SK-N-SH treated with all-trans-retinoic acid at 6 μM for 48 hours (cell line): Measurements from ENCODE around the gene OCLN.
"Not testable (repeated sequence)": the region's sequence is repeated elsewhere in the genome, so short reads cannot be mapped to it uniquely, and the experiment has no call there.

Source experiments
- ATAC-seq: fragments of 200-7000 bp; cut with Tn5 transposase; 3 replicates; pipeline ENCODE4 v1.9.1; 2020; ENCODE audit warnings: mild to moderate bottlenecking, moderate library complexity
- BACH2 ChIP-seq: fragments of 250-450 bp; sonication (Bioruptor Pico); IDR thresholded peaks from 2 replicates; pipeline ENCODE4 v1.9.0; 2021; ENCODE audit warnings: mild to moderate bottlenecking, borderline replicate concordance
- CSDC2 ChIP-seq: fragments of 250-450 bp; sonication (Bioruptor Pico); IDR thresholded peaks from 2 replicates; pipeline ENCODE4 v1.5.0; 2020; ENCODE audit warnings: mild to moderate bottlenecking, moderate library complexity
- ESRRG ChIP-seq: fragments of 250-450 bp; sonication (Bioruptor Pico); IDR thresholded peaks from 2 replicates; pipeline ENCODE4 v1.6.1; 2021; ENCODE audit warnings: mild to moderate bottlenecking
- GLIS3 ChIP-seq: fragments of 250-450 bp; sonication (Bioruptor Pico); IDR thresholded peaks from 2 replicates; pipeline ENCODE4 v1.5.0; 2020; ENCODE audit warnings: mild to moderate bottlenecking, moderate library complexity
- ISL1 ChIP-seq: fragments of 250-450 bp; sonication (Bioruptor Pico); IDR thresholded peaks from 2 replicates; pipeline ENCODE4 v2.1.2; 2022; ENCODE audit warnings: mild to moderate bottlenecking, moderate library complexity
- OSR1 ChIP-seq: fragments of 250-450 bp; sonication (Bioruptor Pico); IDR thresholded peaks from 2 replicates; pipeline ENCODE4 v1.8.0; 2022; ENCODE audit warnings: moderate library complexity, mild to moderate bottlenecking, inconsistent platforms
- PPARA ChIP-seq: fragments of 250-450 bp; sonication (Bioruptor Pico); IDR thresholded peaks from 2 replicates; pipeline ENCODE4 v1.5.0; 2020; ENCODE audit warnings: mild to moderate bottlenecking, borderline replicate concordance
- TCF4 ChIP-seq: fragments of 250-450 bp; sonication (Bioruptor Pico); IDR thresholded peaks from 2 replicates; pipeline ENCODE4 v1.8.0; 2021; ENCODE audit warnings: mild to moderate bottlenecking, moderate library complexity, borderline replicate concordance
- TOX ChIP-seq: fragments of 250-450 bp; sonication (Bioruptor Pico); IDR thresholded peaks from 2 replicates; pipeline ENCODE4 v1.8.0; 2021; ENCODE audit warnings: mild to moderate bottlenecking, moderate library complexity, borderline replicate concordance
- ZC3H10 ChIP-seq: fragments of 250-450 bp; sonication (Bioruptor Pico); IDR thresholded peaks from 2 replicates; pipeline ENCODE4 v1.5.1; 2021; ENCODE audit warnings: mild to moderate bottlenecking, moderate library complexity
- ZFP3 ChIP-seq: fragments of 250-450 bp; sonication (Bioruptor Pico); IDR thresholded peaks from 2 replicates; pipeline ENCODE4 v1.5.0; 2020; ENCODE audit warnings: mild to moderate bottlenecking, moderate library complexity
- ZFP30 ChIP-seq: fragments of 450-650 bp; formaldehyde crosslinking; IDR thresholded peaks from 2 replicates; pipeline ENCODE4 v1.5.0; 2022; ENCODE audit warnings: mild to moderate bottlenecking, moderate library complexity
- ZNF565 ChIP-seq: fragments of 450-650 bp; formaldehyde crosslinking; conservative IDR thresholded peaks from 2 replicates; pipeline ENCODE4 v1.5.0; 2020; ENCODE audit warnings: low read depth, mild to moderate bottlenecking, moderate library complexity
- ZNF70 ChIP-seq: fragments of 450-650 bp; formaldehyde crosslinking; IDR thresholded peaks from 2 replicates; pipeline ENCODE4 v1.5.0; 2020; ENCODE audit warnings: mild to moderate bottlenecking, moderate library complexity
- ZNF8 ChIP-seq: fragments of 450-650 bp; formaldehyde crosslinking; IDR thresholded peaks from 2 replicates; pipeline ENCODE4 v1.5.0; 2020; ENCODE audit warnings: mild to moderate bottlenecking, moderate library complexity
- TF ChIP-seq, protein P1 (sequence below): fragments of 250-450 bp; sonication (Bioruptor Pico); IDR thresholded peaks from 2 replicates; pipeline ENCODE4 v1.5.1; 2021; ENCODE audit warnings: mild to moderate bottlenecking, moderate library complexity
- TF ChIP-seq, protein P2 (sequence below): fragments of 250-450 bp; sonication (Bioruptor Pico); IDR thresholded peaks from 2 replicates; pipeline ENCODE4 v1.5.0; 2020; ENCODE audit warnings: mild to moderate bottlenecking, moderate library complexity
- TF ChIP-seq, protein P3 (sequence below): fragments of 250-450 bp; sonication (Bioruptor Pico); IDR thresholded peaks from 2 replicates; pipeline ENCODE4 v1.8.0; 2021; ENCODE audit warnings: low read depth, mild to moderate bottlenecking, moderate library complexity, borderline replicate concordance
- TF ChIP-seq, protein P4 (sequence below): fragments of 250-450 bp; sonication (Bioruptor Pico); IDR thresholded peaks from 2 replicates; pipeline ENCODE4 v1.8.0; 2020; ENCODE audit warnings: mild to moderate bottlenecking, moderate library complexity, borderline replicate concordance
- TF ChIP-seq, protein P5 (sequence below): fragments of 250-450 bp; sonication (Bioruptor Pico); IDR thresholded peaks from 2 replicates; pipeline ENCODE4 v1.5.1; 2020; ENCODE audit warnings: low read depth, mild to moderate bottlenecking, moderate library complexity

The OCLN gene

DNA sequence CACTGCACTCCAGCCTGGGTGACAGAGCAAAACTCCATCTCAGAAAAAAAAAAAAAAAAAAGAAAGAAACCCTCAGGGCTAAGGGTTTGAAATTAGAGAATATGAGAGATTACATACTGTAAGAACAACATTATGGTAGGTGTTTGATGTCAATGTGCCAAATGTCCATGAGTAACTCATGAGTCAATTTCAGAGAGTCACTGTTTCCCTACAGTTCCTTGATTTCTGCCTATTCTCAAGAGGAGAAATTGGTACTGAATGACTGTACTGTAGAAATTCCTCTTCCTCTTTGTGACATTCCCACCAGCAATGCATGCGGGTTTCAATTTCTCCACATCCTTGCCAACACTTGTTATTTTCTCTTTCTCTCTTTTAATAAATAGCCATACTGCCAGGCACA is 42.5 kb upstream of the OCLN start:
- TF ChIP-seq ZNF70 (CRISPR knock-in tag) (no peak), ZFP30 (no peak), ZFP3 (CRISPR knock-in tag) (no peak), GLIS3 (no peak), ZNF565 (CRISPR knock-in tag) (no peak), BACH2 (CRISPR knock-in tag) (no peak), ESRRG (no peak), ISL1 (CRISPR knock-in tag) (no peak), OSR1 (CRISPR knock-in tag) (no peak), ZNF8 (no peak), TCF4 (no peak), ZC3H10 (CRISPR knock-in tag) (no peak), PPARA (CRISPR knock-in tag) (no peak), CSDC2 (no peak), TOX (CRISPR knock-in tag) (no peak)
- TF ChIP-seq, protein P1, sequence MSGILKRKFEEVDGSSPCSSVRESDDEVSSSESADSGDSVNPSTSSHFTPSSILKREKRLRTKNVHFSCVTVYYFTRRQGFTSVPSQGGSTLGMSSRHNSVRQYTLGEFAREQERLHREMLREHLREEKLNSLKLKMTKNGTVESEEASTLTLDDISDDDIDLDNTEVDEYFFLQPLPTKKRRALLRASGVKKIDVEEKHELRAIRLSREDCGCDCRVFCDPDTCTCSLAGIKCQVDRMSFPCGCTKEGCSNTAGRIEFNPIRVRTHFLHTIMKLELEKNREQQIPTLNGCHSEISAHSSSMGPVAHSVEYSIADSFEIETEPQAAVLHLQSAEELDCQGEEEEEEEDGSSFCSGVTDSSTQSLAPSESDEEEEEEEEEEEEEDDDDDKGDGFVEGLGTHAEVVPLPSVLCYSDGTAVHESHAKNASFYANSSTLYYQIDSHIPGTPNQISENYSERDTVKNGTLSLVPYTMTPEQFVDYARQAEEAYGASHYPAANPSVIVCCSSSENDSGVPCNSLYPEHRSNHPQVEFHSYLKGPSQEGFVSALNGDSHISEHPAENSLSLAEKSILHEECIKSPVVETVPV (CRISPR knock-in tag), result no peak
- TF ChIP-seq, protein P2, sequence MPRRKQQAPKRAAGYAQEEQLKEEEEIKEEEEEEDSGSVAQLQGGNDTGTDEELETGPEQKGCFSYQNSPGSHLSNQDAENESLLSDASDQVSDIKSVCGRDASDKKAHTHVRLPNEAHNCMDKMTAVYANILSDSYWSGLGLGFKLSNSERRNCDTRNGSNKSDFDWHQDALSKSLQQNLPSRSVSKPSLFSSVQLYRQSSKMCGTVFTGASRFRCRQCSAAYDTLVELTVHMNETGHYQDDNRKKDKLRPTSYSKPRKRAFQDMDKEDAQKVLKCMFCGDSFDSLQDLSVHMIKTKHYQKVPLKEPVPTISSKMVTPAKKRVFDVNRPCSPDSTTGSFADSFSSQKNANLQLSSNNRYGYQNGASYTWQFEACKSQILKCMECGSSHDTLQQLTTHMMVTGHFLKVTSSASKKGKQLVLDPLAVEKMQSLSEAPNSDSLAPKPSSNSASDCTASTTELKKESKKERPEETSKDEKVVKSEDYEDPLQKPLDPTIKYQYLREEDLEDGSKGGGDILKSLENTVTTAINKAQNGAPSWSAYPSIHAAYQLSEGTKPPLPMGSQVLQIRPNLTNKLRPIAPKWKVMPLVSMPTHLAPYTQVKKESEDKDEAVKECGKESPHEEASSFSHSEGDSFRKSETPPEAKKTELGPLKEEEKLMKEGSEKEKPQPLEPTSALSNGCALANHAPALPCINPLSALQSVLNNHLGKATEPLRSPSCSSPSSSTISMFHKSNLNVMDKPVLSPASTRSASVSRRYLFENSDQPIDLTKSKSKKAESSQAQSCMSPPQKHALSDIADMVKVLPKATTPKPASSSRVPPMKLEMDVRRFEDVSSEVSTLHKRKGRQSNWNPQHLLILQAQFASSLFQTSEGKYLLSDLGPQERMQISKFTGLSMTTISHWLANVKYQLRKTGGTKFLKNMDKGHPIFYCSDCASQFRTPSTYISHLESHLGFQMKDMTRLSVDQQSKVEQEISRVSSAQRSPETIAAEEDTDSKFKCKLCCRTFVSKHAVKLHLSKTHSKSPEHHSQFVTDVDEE (CRISPR knock-in tag), result no peak
- TF ChIP-seq, protein P3, sequence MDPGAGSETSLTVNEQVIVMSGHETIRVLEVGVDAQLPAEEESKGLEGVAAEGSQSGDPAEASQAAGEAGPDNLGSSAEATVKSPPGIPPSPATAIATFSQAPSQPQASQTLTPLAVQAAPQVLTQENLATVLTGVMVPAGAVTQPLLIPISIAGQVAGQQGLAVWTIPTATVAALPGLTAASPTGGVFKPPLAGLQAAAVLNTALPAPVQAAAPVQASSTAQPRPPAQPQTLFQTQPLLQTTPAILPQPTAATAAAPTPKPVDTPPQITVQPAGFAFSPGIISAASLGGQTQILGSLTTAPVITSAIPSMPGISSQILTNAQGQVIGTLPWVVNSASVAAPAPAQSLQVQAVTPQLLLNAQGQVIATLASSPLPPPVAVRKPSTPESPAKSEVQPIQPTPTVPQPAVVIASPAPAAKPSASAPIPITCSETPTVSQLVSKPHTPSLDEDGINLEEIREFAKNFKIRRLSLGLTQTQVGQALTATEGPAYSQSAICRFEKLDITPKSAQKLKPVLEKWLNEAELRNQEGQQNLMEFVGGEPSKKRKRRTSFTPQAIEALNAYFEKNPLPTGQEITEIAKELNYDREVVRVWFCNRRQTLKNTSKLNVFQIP (CRISPR knock-in tag), result no peak
- TF ChIP-seq, protein P4, sequence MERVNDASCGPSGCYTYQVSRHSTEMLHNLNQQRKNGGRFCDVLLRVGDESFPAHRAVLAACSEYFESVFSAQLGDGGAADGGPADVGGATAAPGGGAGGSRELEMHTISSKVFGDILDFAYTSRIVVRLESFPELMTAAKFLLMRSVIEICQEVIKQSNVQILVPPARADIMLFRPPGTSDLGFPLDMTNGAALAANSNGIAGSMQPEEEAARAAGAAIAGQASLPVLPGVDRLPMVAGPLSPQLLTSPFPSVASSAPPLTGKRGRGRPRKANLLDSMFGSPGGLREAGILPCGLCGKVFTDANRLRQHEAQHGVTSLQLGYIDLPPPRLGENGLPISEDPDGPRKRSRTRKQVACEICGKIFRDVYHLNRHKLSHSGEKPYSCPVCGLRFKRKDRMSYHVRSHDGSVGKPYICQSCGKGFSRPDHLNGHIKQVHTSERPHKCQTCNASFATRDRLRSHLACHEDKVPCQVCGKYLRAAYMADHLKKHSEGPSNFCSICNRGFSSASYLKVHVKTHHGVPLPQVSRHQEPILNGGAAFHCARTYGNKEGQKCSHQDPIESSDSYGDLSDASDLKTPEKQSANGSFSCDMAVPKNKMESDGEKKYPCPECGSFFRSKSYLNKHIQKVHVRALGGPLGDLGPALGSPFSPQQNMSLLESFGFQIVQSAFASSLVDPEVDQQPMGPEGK, result no peak
- TF ChIP-seq, protein P5, sequence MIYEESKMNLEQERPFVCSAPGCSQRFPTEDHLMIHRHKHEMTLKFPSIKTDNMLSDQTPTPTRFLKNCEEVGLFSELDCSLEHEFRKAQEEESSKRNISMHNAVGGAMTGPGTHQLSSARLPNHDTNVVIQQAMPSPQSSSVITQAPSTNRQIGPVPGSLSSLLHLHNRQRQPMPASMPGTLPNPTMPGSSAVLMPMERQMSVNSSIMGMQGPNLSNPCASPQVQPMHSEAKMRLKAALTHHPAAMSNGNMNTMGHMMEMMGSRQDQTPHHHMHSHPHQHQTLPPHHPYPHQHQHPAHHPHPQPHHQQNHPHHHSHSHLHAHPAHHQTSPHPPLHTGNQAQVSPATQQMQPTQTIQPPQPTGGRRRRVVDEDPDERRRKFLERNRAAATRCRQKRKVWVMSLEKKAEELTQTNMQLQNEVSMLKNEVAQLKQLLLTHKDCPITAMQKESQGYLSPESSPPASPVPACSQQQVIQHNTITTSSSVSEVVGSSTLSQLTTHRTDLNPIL (CRISPR knock-in tag), result no peak
- peak; percentile 47 for ATAC-seq

DNA sequence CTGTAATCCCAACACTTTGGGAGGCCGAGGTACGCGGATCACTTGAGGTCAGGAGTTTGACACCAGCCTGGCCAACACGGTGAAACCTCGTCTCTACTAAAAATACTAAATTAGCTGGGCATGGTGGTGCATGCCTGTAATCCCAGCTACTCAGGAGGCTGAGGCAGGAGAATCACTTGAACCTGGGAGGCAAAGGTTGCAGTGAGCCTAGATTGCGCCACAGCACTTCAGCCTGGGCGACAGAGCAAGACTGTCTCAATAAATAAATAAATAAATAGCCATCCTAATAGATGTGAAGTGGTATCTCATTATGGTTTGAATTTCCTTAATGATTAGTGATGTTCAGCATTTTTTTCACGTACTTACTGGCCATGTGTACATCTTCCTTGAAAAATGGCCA is 42.1 kb upstream of the OCLN start:
- ATAC-seq, result not testable (repeated sequence)

DNA sequence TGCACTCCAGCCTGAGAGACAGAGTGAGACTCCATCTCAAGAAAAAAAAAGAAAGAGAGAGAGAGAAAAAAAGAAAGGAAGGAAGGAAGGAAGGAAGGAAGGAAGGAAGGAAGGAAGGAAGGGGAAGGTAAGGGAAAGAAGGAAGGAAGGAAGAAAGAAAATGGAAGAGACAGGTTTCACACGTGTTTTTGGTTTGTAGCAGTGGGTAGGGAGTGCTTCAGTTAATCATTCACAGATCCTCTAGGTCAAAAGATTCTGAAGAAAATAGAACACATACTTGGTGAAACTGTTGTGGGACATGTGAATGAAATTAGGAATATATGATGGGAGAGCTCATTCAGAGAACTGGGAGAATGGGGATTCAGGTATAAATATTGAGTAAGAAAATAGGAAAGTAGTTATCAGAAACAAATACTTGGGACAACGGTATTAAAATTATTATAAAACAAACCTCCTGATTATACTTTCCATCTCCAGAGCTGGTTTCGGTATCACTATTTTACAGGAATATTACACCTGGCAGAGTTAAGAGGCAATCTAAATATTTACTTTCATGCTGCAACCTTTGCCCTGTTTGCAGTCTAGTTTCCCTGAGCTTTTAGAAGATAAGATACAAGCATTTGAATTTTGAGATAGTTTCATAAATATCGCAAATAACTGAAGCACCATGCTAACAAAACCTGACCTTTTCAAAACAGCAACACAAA is 40.5 kb upstream of the OCLN start:
- TF ChIP-seq ZFP30 (no peak), GLIS3 (no peak), ZFP3 (CRISPR knock-in tag) (no peak)
- TF ChIP-seq, protein P2 (CRISPR knock-in tag), result no peak
- ATAC-seq, result no peak

DNA sequence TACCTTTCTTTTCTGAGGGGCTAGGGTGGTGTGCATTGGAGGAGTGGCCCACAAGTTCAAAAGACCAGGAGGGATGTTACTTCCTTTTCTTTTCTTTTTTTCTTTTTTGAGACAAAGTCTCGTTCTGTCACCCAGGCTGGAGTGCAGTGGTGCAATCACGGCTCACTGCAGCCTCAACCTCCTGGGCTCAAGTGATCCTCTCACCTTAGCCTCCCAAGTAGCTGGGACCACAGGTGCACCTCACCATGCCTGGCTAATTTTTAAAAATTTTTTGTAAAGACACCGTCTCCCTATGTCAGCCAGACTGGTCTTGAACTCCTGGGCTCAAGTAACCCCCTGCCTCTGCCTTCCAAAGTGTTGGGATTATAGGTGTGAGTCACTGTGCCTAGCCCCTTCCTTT is 39.1 kb upstream of the OCLN start:
- not testable (repeated sequence) for ATAC-seq
